Endothelial cell of umbilical vein (primary cell): ENCODE data around the gene TOX4. TPM values are rescaled to one million over a fixed set of nuclear protein-coding genes. Genes with fewer than 3 reads are reported as not detected.

Source experiments
- BruUV-seq: library from RNA; stranded (reverse); fragments of 400-500 nt; replicated peaks from 2 replicates; lab custom pipeline; 2021; lab: Mats Ljungman, UMichigan
- CTCF ChIA-PET: fragments of 300-600, 350-600 bp; sonication (Branson Sonifier 250); formaldehyde crosslinking; loops from one replicate; lab custom pipeline; 2021; ENCODE audit warnings: antibody characterized with exemption, inconsistent platforms; lab: Charles Lee
- POLR2A ChIA-PET: fragments of 300-600, 350-600 bp; sonication (Branson Sonifier 250); formaldehyde crosslinking; loops from one replicate; lab custom pipeline; 2021; ENCODE audit warnings: antibody characterized with exemption, inconsistent platforms; lab: Charles Lee
- DNase-seq: peaks from one replicate; pipeline ENCODE4 v3.0.0-alpha.2; 2011; ENCODE audit warnings: low read depth, low spot score
- FAIRE-seq: peaks from 2 replicates; lab custom pipeline; 2011; peaks lifted over from hg19 to GRCh38; lab: Jason Lieb, UNC
- H2AFZ ChIP-seq: 2 replicates; pipeline ENCODE4 v1.6.0; 2012; ENCODE audit warnings: low read depth, low read length, control low read depth, inconsistent platforms
- H3K27ac ChIP-seq: 2 replicates; pipeline ENCODE4 v1.5.1; 2011; ENCODE audit warnings: low read depth, mild to moderate bottlenecking, control low read depth, low read length, moderate library complexity; ENCODE audit not compliant: insufficient read depth
- H3K27me3 ChIP-seq, 2 experiments: 2 replicates each; pipeline versions ENCODE4 v1.6.0 to v1.6.1; 2011; ENCODE audit warnings: low read length in 2 of 2, mixed read lengths in 1 of 2; ENCODE audit not compliant: control insufficient read depth in 2 of 2, insufficient read depth in 2 of 2
- H3K36me3 ChIP-seq, 2 experiments: 2 replicates in 1 of 2; 3 replicates in 1 of 2; pipeline ENCODE4 v1.5.1; 2011; ENCODE audit warnings: low read length in 2 of 2, mild to moderate bottlenecking in 1 of 2, moderate library complexity in 1 of 2; ENCODE audit not compliant: control insufficient read depth in 2 of 2, insufficient read depth in 2 of 2; ENCODE audit errors: extremely low read depth in 1 of 2
- H3K4me1 ChIP-seq: 3 replicates; pipeline ENCODE4 v1.5.1; 2011; ENCODE audit warnings: mild to moderate bottlenecking, low read length; ENCODE audit not compliant: control insufficient read depth, insufficient read depth; ENCODE audit errors: extremely low read depth
- H3K4me2 ChIP-seq: 2 replicates; pipeline ENCODE4 v1.6.1; 2011; ENCODE audit warnings: low read length, control low read depth, mixed read lengths; ENCODE audit not compliant: insufficient read depth
- H3K4me3 ChIP-seq, 3 experiments: fragments of 200-600 bp in 1 of 3; sonication (generic), shearing (Covaris generic) in 1 of 3; replicated peaks in 1 of 3; 2 replicates each; pipeline ENCODE4 v1.5.1; 2011 to 2016; ENCODE audit warnings: control low read depth in 3 of 3, low read length in 3 of 3, mild to moderate bottlenecking in 2 of 3, inconsistent platforms in 1 of 3, low read depth in 1 of 3, moderate library complexity in 1 of 3; ENCODE audit not compliant: insufficient read depth in 1 of 3
- H3K79me2 ChIP-seq: 2 replicates; pipeline ENCODE4 v1.6.0; 2012; ENCODE audit warnings: low read length, inconsistent platforms; ENCODE audit not compliant: control insufficient read depth, insufficient read depth
- H3K9ac ChIP-seq: replicated peaks from 2 replicates; pipeline ENCODE3; 2011; ENCODE audit warnings: low read length, control low read depth; ENCODE audit not compliant: insufficient read depth; ENCODE audit errors: extremely low read depth
- H3K9me1 ChIP-seq: replicated peaks from 3 replicates; pipeline ENCODE4 v1.6.0; 2011; ENCODE audit warnings: mild to moderate bottlenecking, low read length; ENCODE audit not compliant: control insufficient read depth, insufficient read depth; ENCODE audit errors: extremely low read depth
- H3K9me3 ChIP-seq: replicated peaks from 2 replicates; pipeline ENCODE4 v1.5.1; 2012; ENCODE audit warnings: low read length, inconsistent platforms; ENCODE audit not compliant: control insufficient read depth, insufficient read depth
- H4K20me1 ChIP-seq: replicated peaks from 2 replicates; pipeline ENCODE3; 2011; ENCODE audit warnings: mild to moderate bottlenecking, low read length; ENCODE audit not compliant: control insufficient read depth, insufficient read depth; ENCODE audit errors: extremely low read depth
- EZH2 ChIP-seq: IDR thresholded peaks from 2 replicates; pipeline ENCODE4 v1.6.1; 2012; ENCODE audit warnings: borderline replicate concordance, low read depth, mild to moderate bottlenecking, moderate library complexity, low read length, inconsistent platforms; ENCODE audit not compliant: severe bottlenecking
- FOS ChIP-seq: IDR thresholded peaks from 2 replicates; pipeline ENCODE4 v1.6.1; 2011; ENCODE audit warnings: mild to moderate bottlenecking, low read length, moderate library complexity, borderline replicate concordance; ENCODE audit not compliant: insufficient read depth
- GATA2 ChIP-seq: IDR thresholded peaks from 2 replicates; pipeline ENCODE4 v1.7.0; 2011; ENCODE audit warnings: low read depth, mild to moderate bottlenecking, moderate library complexity, mixed read lengths, low read length; ENCODE audit not compliant: insufficient read length, insufficient read depth
- JUN ChIP-seq: IDR thresholded peaks from 2 replicates; pipeline ENCODE4 v1.6.1; 2011; ENCODE audit warnings: borderline replicate concordance, low read depth; ENCODE audit not compliant: insufficient read length, insufficient read depth
- MYC ChIP-seq: IDR thresholded peaks from one replicate; pipeline ENCODE4 v1.6.1; 2011; ENCODE audit warnings: mild to moderate bottlenecking, low read depth, low read length
- POLR2A ChIP-seq: IDR thresholded peaks from 2 replicates; pipeline ENCODE4 v1.6.1; 2012; ENCODE audit warnings: low read depth, mild to moderate bottlenecking, control low read depth, low read length
- POLR2AphosphoS5 ChIP-seq: IDR thresholded peaks from 2 replicates; pipeline ENCODE4 v1.6.1; 2012; ENCODE audit warnings: low read depth, mild to moderate bottlenecking, control low read depth, low read length, moderate library complexity; ENCODE audit not compliant: insufficient read depth
- dilution Hi-C: fragments of 300-500 bp; cut with MboI; formaldehyde crosslinking; loops from one replicate; pipeline ENCODE4 v1.15.0; 2019; ENCODE audit warnings: low sequenced_read_pairs; ENCODE audit not compliant: extremely low pct_ligation_motif_present
- intact Hi-C: fragments of 100-400 bp; cut with micrococcal nuclease; formaldehyde crosslinking; loops from one replicate; pipeline ENCODE4 v1.10.0; 2022
- polyA plus RNA-seq, 4 experiments: library from polyadenylated mRNA; depleted of rRNA in 3 of 4; stranded (reverse) in 3 of 4; unstranded in 1 of 4; fragments of >200 nt; gene quantifications; 2 replicates each; pipeline versions ENCODE4 v1.2.1 to v1.2.3, GENCODE V29; 2011 to 2012; ENCODE audit warnings: missing spikeins in 1 of 4
- total RNA-seq: library from RNA; stranded (reverse); gene quantifications from 2 replicates; pipeline ENCODE4 v1.2.3, GENCODE V29; 2021
- TF ChIP-seq, protein P1 (sequence below): IDR thresholded peaks from 2 replicates; pipeline ENCODE4 v1.6.1; 2011; ENCODE audit not compliant: insufficient read depth, insufficient read length
- TF ChIP-seq, protein P2 (sequence below), 2 donors: IDR thresholded peaks; 1 replicate in 1 of 2; 2 replicates in 1 of 2; pipeline ENCODE4 v1.5.1; 2011; ENCODE audit warnings: low read length in 2 of 2, mild to moderate bottlenecking in 2 of 2, moderate library complexity in 2 of 2, control low read depth in 1 of 2, inconsistent platforms in 1 of 2, low read depth in 1 of 2; ENCODE audit not compliant: insufficient read depth in 1 of 2; ENCODE audit errors: extremely low read depth in 1 of 2

The TOX4 gene
- total and polyA plus RNA-seq, 2 donors (not counting 3 experiments of a cell fraction or from before 2014, with no cell fraction given) = 67.4 to 78.4 TPM

DNA sequence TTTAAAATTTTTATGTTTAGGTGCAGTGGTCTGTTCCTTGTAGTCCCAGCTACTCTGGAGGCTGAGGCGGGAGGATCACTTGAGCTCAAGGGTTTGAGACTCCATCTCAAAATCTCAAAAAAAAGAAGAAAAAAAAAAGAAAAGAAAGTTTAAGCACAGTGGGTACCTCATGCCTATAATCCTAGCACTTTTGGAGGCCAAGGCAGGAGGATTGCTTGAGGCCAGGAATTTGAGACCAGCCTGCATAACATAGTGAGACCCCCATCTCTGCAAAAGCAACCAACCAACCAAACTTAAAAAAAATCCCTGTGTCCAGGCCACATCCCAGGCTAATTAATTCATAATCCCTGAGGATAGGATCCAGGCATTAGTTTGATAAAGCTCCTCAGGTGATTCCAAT lies 52.5 kb downstream of the TOX4 start:
- Histone ChIP-seq H3K27me3 (peaks cover 25 to 33% of the 10 kb centered on the region in 2 experiments), H3K4me2 (no peak overlapping the region), H3K36me3 (no peaks in the 10 kb centered on the region), H4K20me1 (no peaks in the 10 kb centered on the region), H3K4me1 (peaks cover 3% of the 10 kb centered on the region), H3K9me3 (no peaks in the 10 kb centered on the region), H3K9me1 (no peaks in the 10 kb centered on the region), H2AFZ (no peak overlapping the region), H3K79me2 (no peaks in the 10 kb centered on the region), H3K9ac (no peak overlapping the region), H3K4me3 (no peak overlapping the region), H3K27ac (no peak overlapping the region)
- ChIA-PET POLR2A (no interaction called here), CTCF (interaction anchor here (1.1 kb wide), 1 partner anchor 10 kb away, joined by 3 read pairs; no protein-coding TSS in a partner anchor)
- dilution Hi-C loops = no loop called here
- TF ChIP-seq EZH2 (no peak), MYC (no peak), FOS (no peak), GATA2 (no peak), POLR2AphosphoS5 (no peak), JUN (no peak), POLR2A (no peak)
- TF ChIP-seq, protein P1, sequence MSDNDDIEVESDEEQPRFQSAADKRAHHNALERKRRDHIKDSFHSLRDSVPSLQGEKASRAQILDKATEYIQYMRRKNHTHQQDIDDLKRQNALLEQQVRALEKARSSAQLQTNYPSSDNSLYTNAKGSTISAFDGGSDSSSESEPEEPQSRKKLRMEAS = no peak
- TF ChIP-seq, protein P2, sequence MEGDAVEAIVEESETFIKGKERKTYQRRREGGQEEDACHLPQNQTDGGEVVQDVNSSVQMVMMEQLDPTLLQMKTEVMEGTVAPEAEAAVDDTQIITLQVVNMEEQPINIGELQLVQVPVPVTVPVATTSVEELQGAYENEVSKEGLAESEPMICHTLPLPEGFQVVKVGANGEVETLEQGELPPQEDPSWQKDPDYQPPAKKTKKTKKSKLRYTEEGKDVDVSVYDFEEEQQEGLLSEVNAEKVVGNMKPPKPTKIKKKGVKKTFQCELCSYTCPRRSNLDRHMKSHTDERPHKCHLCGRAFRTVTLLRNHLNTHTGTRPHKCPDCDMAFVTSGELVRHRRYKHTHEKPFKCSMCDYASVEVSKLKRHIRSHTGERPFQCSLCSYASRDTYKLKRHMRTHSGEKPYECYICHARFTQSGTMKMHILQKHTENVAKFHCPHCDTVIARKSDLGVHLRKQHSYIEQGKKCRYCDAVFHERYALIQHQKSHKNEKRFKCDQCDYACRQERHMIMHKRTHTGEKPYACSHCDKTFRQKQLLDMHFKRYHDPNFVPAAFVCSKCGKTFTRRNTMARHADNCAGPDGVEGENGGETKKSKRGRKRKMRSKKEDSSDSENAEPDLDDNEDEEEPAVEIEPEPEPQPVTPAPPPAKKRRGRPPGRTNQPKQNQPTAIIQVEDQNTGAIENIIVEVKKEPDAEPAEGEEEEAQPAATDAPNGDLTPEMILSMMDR (IDR thresholded peaks at IDR 0.05; ENCODE audit: extremely low read depth in 1 of 2, insufficient read depth in 1 of 2, low read depth in 1 of 2, low read length in 2 of 2) = no peak
- DNase-seq (no peak), FAIRE-seq (no peak)
- intact Hi-C loops = no loop called here
- no TSS peak for BruUV-seq
